Endothelial cell of hepatic sinusoid (primary cell): ENCODE results near the gene BORA.
"Not testable (repeated sequence)": the region's sequence is repeated elsewhere in the genome, so short reads cannot be mapped to it uniquely, and the experiment has no call there.

Source experiments
- in situ Hi-C: cut with HindIII; loops from 2 replicates; pipeline ENCODE4 v1.10.0; 2017; ENCODE audit warnings: low sequenced_read_pairs

BORA gene

GRCh38 chr13:72727417-72728289 lies at the start of gene BORA, which contains the start of gene MZT1:
BORA (plus strand) TSS chr13:72727923; CDS start chr13:72728941, 1,018 bp downstream.
MZT1 (minus strand) TSS chr13:72727629; CDS start chr13:72727602, 27 bp downstream.
- in situ Hi-C loops = no loop called here

- in situ Hi-C loops = no loop called here
These were observed 49.4 kb upstream of the BORA start for GRCh38 chr13:72678312-72678711.

GRCh38 chr13:72680353-72680752 lies 47.4 kb upstream of the BORA start:
- in situ Hi-C loops = no loop called here

DNA sequence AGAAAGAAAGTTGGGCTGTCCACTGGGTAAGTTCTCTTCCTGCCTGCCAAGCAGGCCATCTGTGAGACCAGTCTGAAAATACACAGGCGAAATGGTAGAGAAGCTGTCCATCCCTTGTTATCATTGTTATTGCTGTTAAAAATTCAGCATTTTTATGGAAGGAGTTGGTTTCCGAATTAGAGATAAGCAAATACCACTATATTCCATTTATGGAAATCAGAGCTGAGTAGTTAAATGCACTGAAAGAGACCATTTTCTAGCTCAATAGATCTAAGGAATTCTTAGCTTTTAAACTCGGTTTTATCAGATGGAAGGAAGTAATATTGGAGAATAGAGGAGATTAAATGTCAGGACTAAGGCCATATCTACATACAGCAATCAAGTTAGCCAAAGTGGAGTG lies 41.0 kb upstream of the BORA start:
- in situ Hi-C loops = no loop called here

DNA sequence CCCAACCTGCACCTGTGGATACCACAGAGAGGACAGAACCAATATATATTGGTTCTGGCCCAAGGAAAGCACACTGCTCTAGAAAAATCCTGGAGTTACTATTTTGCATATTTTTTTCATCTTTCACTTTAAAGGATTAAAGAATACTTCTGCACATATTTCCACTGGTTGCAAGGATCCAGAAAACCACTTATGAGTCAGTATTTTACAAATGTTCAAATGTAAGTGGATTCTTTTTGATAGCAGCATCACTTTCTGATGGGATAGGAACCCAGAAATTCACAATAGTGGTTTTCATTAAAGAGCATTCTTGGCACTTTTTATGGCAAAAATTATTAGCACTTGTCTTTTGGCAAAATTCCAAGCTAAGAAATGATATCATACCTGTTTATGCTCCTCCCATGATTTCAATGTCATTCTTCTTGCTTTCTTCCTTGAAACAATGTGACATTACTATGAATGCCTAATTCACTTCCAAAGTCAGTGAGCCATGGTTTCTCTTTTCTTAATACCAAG lies 38.5 kb upstream of the BORA start:
- in situ Hi-C loops = no loop called here

GRCh38 chr13:72692884-72693514 lies 34.7 kb upstream of the BORA start:
- in situ Hi-C loops = no loop called here

GRCh38 chr13:72693832-72694231 lies 33.9 kb upstream of the BORA start:
- in situ Hi-C loops = no loop called here

DNA sequence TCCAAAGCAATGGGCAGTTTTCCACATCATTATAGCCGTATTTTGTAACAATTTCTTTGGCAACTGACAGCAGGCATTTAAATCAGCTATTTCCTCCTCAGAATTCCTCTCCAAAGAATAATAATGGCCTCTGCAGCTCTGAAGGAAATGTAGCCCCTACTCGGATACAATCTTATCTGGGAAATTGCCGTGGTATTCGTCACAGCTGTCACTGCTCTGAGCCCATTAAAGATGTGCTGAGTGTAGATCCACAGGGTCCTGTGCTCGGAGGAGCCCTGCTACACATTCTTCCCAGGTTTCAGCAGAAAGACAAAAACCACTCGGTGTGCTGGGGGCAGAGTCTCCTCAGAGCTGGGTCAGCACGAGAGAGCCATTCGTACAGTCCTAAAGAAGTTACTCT lies 33.4 kb upstream of the BORA start:
- in situ Hi-C loops = no loop called here

- in situ Hi-C loops = no loop called here
These were observed 31.1 kb upstream of the BORA start for GRCh38 chr13:72696579-72696978.

DNA sequence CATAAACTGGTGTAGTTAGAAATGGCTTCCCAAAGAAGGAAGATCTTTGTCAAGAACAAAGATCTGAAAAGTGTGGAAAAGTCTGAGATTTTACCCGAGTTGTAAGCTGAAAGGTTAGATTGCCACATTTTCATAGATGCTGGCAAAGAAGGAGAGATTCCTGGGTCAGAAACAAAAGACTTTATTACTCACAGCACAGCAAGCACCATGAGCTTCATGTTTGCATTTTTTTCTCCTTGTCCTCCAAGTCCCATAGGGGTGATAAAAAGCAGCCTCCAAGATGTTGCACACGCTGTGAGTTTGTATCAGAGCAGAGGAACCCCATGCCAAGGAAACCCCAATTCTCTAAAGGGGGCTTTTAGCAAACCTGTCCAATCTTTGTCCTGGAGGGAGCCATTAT lies 29.6 kb upstream of the BORA start:
- in situ Hi-C loops = no loop called here

- in situ Hi-C loops = no loop called here
These were observed 27.2 kb upstream of the BORA start for GRCh38 chr13:72700509-72700908.

GRCh38 chr13:72716776-72717175 lies 10.9 kb upstream of the BORA start:
- in situ Hi-C loops = no loop called here

DNA sequence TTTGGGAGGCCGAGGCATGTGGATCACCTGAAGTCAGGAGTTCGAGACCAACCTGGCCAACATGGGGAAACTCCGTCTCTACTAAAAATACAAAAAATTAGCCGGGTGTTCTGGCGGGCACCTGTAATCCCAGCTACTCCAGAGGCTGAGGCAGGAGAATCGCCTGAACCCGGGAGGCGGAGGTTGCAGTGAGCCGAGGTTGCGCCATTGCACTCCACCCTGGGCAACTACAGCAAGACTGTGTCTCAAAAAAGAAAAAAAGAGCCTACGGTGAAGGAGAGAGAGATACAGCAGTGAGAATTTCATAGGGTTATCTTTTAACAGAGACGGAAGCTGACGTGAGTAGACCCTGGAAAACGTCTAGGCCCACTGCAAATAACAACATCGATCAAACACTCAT lies 1.5 kb upstream of the BORA start:
- in situ Hi-C loops = not testable (repeated sequence)

GRCh38 chr13:72726726-72727416 lies 852 bp upstream of the BORA start:
- in situ Hi-C loops = no loop called here

DNA sequence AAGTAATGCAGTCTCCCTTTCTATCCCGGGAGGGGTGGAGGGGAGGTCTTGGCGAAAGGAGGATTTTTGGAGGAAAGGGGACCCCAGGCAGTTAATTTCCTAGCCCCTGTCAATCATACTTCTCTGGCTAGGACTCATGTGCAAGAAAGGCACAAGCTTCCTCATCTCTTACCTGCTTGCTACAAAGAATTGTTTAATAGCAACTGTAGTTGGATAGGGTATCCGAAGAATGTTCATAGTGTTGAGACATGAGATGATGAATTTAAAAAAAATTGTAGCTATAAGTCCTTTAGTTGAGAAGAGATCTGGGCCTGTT lies 525 bp downstream of the BORA start:
- in situ Hi-C loops = no loop called here

DNA sequence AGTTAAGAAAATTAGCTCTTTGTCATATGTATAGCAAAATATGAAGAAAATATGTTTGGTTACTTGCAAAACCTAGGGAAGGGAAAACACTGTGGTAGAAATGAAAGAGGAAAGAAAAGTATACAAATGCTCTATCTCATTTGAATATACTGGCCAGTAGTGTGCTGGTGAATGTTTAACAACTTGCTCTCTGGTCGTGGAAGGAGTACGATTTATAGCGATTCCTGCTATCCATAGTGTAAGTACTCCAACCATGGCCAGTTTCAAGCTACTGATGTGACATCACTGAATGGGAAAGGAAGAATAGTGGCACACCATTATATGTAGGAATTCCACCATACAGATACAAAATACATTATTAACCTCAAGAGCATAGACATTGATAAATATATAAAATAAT lies 9.3 kb downstream of the BORA start:
- in situ Hi-C loops = no loop called here

DNA sequence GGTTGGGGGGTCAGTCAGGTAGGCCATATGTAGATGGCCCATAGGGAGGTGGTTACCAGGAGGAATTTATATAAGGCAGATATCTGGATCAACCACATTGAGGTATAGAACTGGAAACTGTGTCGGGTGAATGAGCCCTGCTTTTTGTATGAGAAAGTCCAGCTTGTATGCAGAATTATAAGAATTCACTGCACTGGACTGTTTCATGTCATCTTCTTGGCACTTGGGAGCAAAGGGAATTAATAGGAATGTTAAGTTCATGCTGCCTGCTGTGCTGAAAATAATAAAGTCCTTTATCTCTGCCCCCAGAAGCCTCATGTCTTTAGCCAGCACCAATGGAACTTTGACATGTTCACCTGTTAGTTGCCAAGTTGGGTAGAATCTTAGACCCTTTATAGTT lies 12.3 kb downstream of the BORA start:
- in situ Hi-C loops = no loop called here

GRCh38 chr13:72745260-72745659 lies 17.5 kb downstream of the BORA start:
- in situ Hi-C loops = no loop called here

- in situ Hi-C loops = no loop called here
These were observed 23.5 kb downstream of the BORA start for GRCh38 chr13:72751220-72751619.

GRCh38 chr13:72754111-72754510 lies 26.4 kb downstream of the BORA start:
- in situ Hi-C loops = no loop called here

DNA sequence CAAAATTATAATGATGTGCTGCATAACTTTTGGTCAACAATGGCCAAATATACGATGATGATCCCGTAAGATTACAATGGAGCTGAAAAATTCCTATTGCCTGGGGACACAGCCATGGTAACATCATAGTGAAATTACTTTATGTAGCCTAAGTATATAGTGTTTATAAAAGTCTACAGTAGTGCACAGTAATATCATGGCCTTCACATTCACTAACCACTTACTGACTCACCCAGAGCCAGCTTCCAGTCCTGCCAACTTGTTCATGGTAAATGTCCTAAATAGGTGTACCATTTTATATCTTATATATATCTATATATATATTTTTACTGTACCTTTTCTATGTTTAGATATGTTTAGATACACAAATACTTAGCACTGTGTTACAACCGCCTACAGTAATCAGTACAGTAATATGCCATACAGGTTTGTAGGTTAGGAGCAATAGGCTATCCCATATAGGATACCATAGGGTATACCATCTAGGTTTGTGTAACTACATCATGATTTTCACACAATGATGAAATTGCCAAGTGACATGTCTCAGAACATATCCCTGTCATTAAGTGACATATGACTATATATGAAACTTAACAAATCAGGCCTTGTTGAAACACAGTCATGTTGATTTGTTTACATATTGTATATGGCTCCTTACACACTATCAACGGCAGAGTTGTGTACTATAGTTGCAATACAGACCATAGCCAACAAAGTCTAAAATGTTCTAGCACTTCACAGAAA lies 30.2 kb downstream of the BORA start:
- in situ Hi-C loops = no loop called here
